Caco-2 (cell line): ENCODE results near the gene FBN3. TPM values are rescaled to one million over a fixed set of nuclear protein-coding genes. Genes with fewer than 3 reads are reported as not detected.

Experiments used
- BruUV-seq: library from RNA; stranded (reverse); fragments of 400-500 nt; replicated peaks from 2 replicates; lab custom pipeline; 2021; lab: Mats Ljungman, UMichigan
- CTCF ChIA-PET: fragments of 300-600 bp; sonication (Branson Sonifier 250); formaldehyde crosslinking; loops from one replicate; lab custom pipeline; 2022; ENCODE audit warnings: antibody characterized with exemption; lab: Charles Lee
- POLR2A ChIA-PET: fragments of 300-600 bp; sonication (Branson Sonifier 250); formaldehyde crosslinking; loops from one replicate; lab custom pipeline; 2022; ENCODE audit warnings: antibody characterized with exemption; lab: Charles Lee
- DNase-seq, 2 experiments: peaks; one replicate each; pipeline versions ENCODE4 v3.0.0 to v3.0.0-alpha.2; 2020 to 2022
- H3K27me3 ChIP-seq: replicated peaks from 2 replicates; pipeline ENCODE4 v1.6.0; 2011; ENCODE audit warnings: low read length; ENCODE audit not compliant: control insufficient read depth, insufficient read depth
- H3K36me3 ChIP-seq: 2 replicates; pipeline ENCODE4 v1.5.1; 2011; ENCODE audit warnings: low read length; ENCODE audit not compliant: control insufficient read depth, insufficient read depth
- H3K4me1 ChIP-seq: fragments of 250-450 bp; sonication (Bioruptor Pico); 2 replicates; pipeline ENCODE4 v1.5.1; 2020; ENCODE audit warnings: mild to moderate bottlenecking
- H3K4me3 ChIP-seq: 2 replicates; pipeline ENCODE4 v1.5.1; 2011; ENCODE audit warnings: low read depth, mild to moderate bottlenecking, control low read depth, low read length
- H3K9me3 ChIP-seq: fragments of 250-450 bp; sonication (Bioruptor Pico); 2 replicates; pipeline ENCODE4 v1.5.1; 2020; ENCODE audit warnings: mild to moderate bottlenecking, moderate library complexity
- H3K27ac Mint-ChIP-seq: one replicate; pipeline ENCODE4 v1.8.0; 2022; ENCODE audit warnings: mixed read lengths; ENCODE audit not compliant: unreplicated experiment
- H3K27me3 Mint-ChIP-seq: one replicate; pipeline ENCODE4 v1.8.0; 2022; ENCODE audit warnings: mixed read lengths; ENCODE audit not compliant: insufficient read depth, unreplicated experiment
- H3K36me3 Mint-ChIP-seq: one replicate; pipeline ENCODE4 v1.8.0; 2022; ENCODE audit warnings: mild to moderate bottlenecking, mixed read lengths; ENCODE audit not compliant: insufficient read depth, unreplicated experiment
- H3K4me1 Mint-ChIP-seq: one replicate; pipeline ENCODE4 v1.8.0; 2022; ENCODE audit warnings: low read depth, mixed read lengths; ENCODE audit not compliant: unreplicated experiment
- H3K4me3 Mint-ChIP-seq: one replicate; pipeline ENCODE4 v1.8.0; 2022; ENCODE audit warnings: mild to moderate bottlenecking, moderate library complexity, mixed read lengths; ENCODE audit not compliant: unreplicated experiment
- H3K9me3 Mint-ChIP-seq: one replicate; pipeline ENCODE4 v1.8.0; 2022; ENCODE audit warnings: mixed read lengths; ENCODE audit not compliant: unreplicated experiment
- CTCF ChIP-seq, 2 experiments: fragments of 200-600 bp in 1 of 2; IDR thresholded peaks; 1 replicate in 1 of 2; 2 replicates in 1 of 2; pipeline versions ENCODE4 v1.5.1 to v1.8.0; 2011 to 2022; ENCODE audit warnings: antibody characterized with exemption in 1 of 2, control low read depth in 1 of 2, inconsistent platforms in 1 of 2, low read depth in 1 of 2, low read length in 1 of 2, mild to moderate bottlenecking in 1 of 2, moderate library complexity in 1 of 2; ENCODE audit not compliant: insufficient read depth in 1 of 2, severe bottlenecking in 1 of 2, unreplicated experiment in 1 of 2
- intact Hi-C: fragments of 100-400 bp; cut with micrococcal nuclease; formaldehyde crosslinking; loops from one replicate; pipeline ENCODE4 v1.10.0; 2022; ENCODE audit not compliant: unreplicated experiment
- total RNA-seq: library from RNA; stranded (reverse); gene quantifications from 2 replicates; pipeline ENCODE4 v1.2.3, GENCODE V29; 2022

Gene FBN3
- total RNA-seq, 1 experiment from 2014 or later = 16.4 TPM

- no peak for DNase-seq
Observed at GRCh38 chr19:8101311-8101710, 48.1 kb downstream of the FBN3 start.

GRCh38 chr19:8097681-8098567 is 51.5 kb downstream of the FBN3 start:
- Histone ChIP-seq H3K9me3 (peaks cover 12% of the 10 kb centered on the region), H3K4me3 (no peak overlapping the region), H3K4me1 (no peaks in the 10 kb centered on the region), H3K36me3 (peaks cover 6% of the 10 kb centered on the region), H3K27me3 (no peaks in the 10 kb centered on the region)
- ChIA-PET CTCF (no interaction called here), POLR2A (no interaction called here)
- no peak for DNase-seq
- H3K4me1 Mint-ChIP-seq = no peaks in the 10 kb centered on the region
- BruUV-seq = no TSS peak
- no peaks in the 10 kb centered on the region for H3K9me3 Mint-ChIP-seq
- no peak overlapping the region for H3K27ac Mint-ChIP-seq
- H3K4me3 Mint-ChIP-seq = no peak overlapping the region
- TF ChIP-seq CTCF (IDR thresholded peaks at IDR 0.05; ENCODE audit: insufficient read depth in 1 of 2, low read depth in 1 of 2, low read length in 1 of 2, severe bottlenecking in 1 of 2, unreplicated experiment in 1 of 2) = no peak
- intact Hi-C loops = no loop called here
- peaks cover 15% of the 10 kb centered on the region for H3K36me3 Mint-ChIP-seq
- H3K27me3 Mint-ChIP-seq = no peaks in the 10 kb centered on the region

More at GRCh38 chr19:8101311-8101710, 48.1 kb downstream of the FBN3 start:
- Mint-ChIP-seq H3K4me3 (no peak overlapping the region), H3K27ac (no peak overlapping the region), H3K36me3 (peaks cover 6% of the 10 kb centered on the region), H3K9me3 (no peaks in the 10 kb centered on the region), H3K27me3 (no peaks in the 10 kb centered on the region), H3K4me1 (no peaks in the 10 kb centered on the region)
- H3K4me1 ChIP-seq = no peaks in the 10 kb centered on the region
- ChIA-PET CTCF (no interaction called here), POLR2A (no interaction called here)
- BruUV-seq = no TSS peak
- TF ChIP-seq CTCF (IDR thresholded peaks at IDR 0.05; ENCODE audit: insufficient read depth in 1 of 2, low read depth in 1 of 2, low read length in 1 of 2, severe bottlenecking in 1 of 2, unreplicated experiment in 1 of 2) = no peak
- H3K27me3 ChIP-seq = no peaks in the 10 kb centered on the region
- intact Hi-C loops = no loop called here
- H3K4me3 ChIP-seq = no peak overlapping the region
- no peaks in the 10 kb centered on the region for H3K36me3 ChIP-seq
- no peaks in the 10 kb centered on the region for H3K9me3 ChIP-seq

GRCh38 chr19:8097198-8097597 is 52.2 kb downstream of the FBN3 start:
- intact Hi-C loops = no loop called here
- peaks cover 6% of the 10 kb centered on the region for H3K36me3 ChIP-seq
- H3K4me1 ChIP-seq = no peaks in the 10 kb centered on the region
- Mint-ChIP-seq H3K4me3 (no peak overlapping the region), H3K27ac (no peak overlapping the region), H3K36me3 (peaks cover 15% of the 10 kb centered on the region), H3K27me3 (no peaks in the 10 kb centered on the region), H3K4me1 (no peaks in the 10 kb centered on the region), H3K9me3 (no peaks in the 10 kb centered on the region)
- H3K9me3 ChIP-seq = peaks cover 12% of the 10 kb centered on the region
- TF ChIP-seq CTCF (IDR thresholded peaks at IDR 0.05; ENCODE audit: insufficient read depth in 1 of 2, low read depth in 1 of 2, low read length in 1 of 2, severe bottlenecking in 1 of 2, unreplicated experiment in 1 of 2) = no peak
- ChIA-PET CTCF (no interaction called here), POLR2A (no interaction called here)
- no peak for DNase-seq
- no peaks in the 10 kb centered on the region for H3K27me3 ChIP-seq
- BruUV-seq = no TSS peak
- no peak overlapping the region for H3K4me3 ChIP-seq
